HG02642 (cell line): Measurements from ENCODE around the gene TMEM45A.
"Not testable (repeated sequence)": the region's sequence is repeated elsewhere in the genome, so short reads cannot be mapped to it uniquely, and the experiment has no call there.

Source experiments
- ATAC-seq: cut with Tn5 transposase; IDR thresholded peaks from one replicate; pipeline ENCODE4 v1.9.1; 2021; ENCODE audit warnings: mild to moderate bottlenecking; ENCODE audit not compliant: unreplicated experiment, poor library complexity

TMEM45A gene

GRCh38 chr3:100563228-100563627 lies 70.8 kb downstream of the TMEM45A start:
- no peak for ATAC-seq

- ATAC-seq, result no peak
Observed at GRCh38 chr3:100563652-100564211, 71.3 kb downstream of the TMEM45A start.

GRCh38 chr3:100570811-100571210 lies 78.4 kb downstream of the TMEM45A start:
- no peak for ATAC-seq

GRCh38 chr3:100574536-100574935 lies 82.1 kb downstream of the TMEM45A start:
- ATAC-seq, result no peak

GRCh38 chr3:100575704-100576103 lies 83.3 kb downstream of the TMEM45A start:
- ATAC-seq, result no peak

GRCh38 chr3:100577382-100578008 lies 85.1 kb downstream of the TMEM45A start:
- ATAC-seq, result no peak

- ATAC-seq, result no peak
Observed at GRCh38 chr3:100578646-100579045, 86.2 kb downstream of the TMEM45A start.

GRCh38 chr3:100580147-100580546 lies 87.7 kb downstream of the TMEM45A start:
- ATAC-seq, result no peak

GRCh38 chr3:100581650-100582049 lies 89.2 kb downstream of the TMEM45A start:
- ATAC-seq, result no peak

GRCh38 chr3:100582157-100582556 lies 89.7 kb downstream of the TMEM45A start:
- ATAC-seq, result not testable (repeated sequence)

- ATAC-seq, result no peak
Observed at GRCh38 chr3:100584101-100584660, 91.8 kb downstream of the TMEM45A start.

GRCh38 chr3:100586832-100587231 lies 94.4 kb downstream of the TMEM45A start:
- no peak for ATAC-seq

- ATAC-seq, result no peak
Observed at GRCh38 chr3:100588251-100588650, 95.8 kb downstream of the TMEM45A start.

- peak; percentile 95 for ATAC-seq
Observed at GRCh38 chr3:100590114-100590839, 97.9 kb downstream of the TMEM45A start.

- ATAC-seq, result no peak
Observed at GRCh38 chr3:100590840-100591147, 98.4 kb downstream of the TMEM45A start.

- ATAC-seq, result no peak
Observed at GRCh38 chr3:100591411-100591810, 99.0 kb downstream of the TMEM45A start.

GRCh38 chr3:100600181-100601042 lies 108.0 kb downstream of the TMEM45A start:
- no peak for ATAC-seq

GRCh38 chr3:100602506-100603444 lies 110.4 kb downstream of the TMEM45A start:
- ATAC-seq, result peak; percentile 47

- peak; percentile 34 for ATAC-seq
Observed at GRCh38 chr3:100603469-100603868, 111.0 kb downstream of the TMEM45A start.
